CD14-positive monocyte (primary cell): ENCODE measurements around the gene VAT1L. TPM values are rescaled to one million over a fixed set of nuclear protein-coding genes. Genes with fewer than 3 reads are reported as not detected.

ENCODE experiments used
- DNase-seq, 3 donors: peaks; one replicate each; pipeline ENCODE4 v3.0.0-alpha.2; 2011 to 2022
- H2AFZ ChIP-seq: 2 replicates; pipeline ENCODE4 v1.6.0; 2012; ENCODE audit warnings: mild to moderate bottlenecking, low read depth, low read length, inconsistent platforms; ENCODE audit not compliant: insufficient read depth, poor library complexity, severe bottlenecking
- H3K27ac ChIP-seq, 2 donors: 1 replicate in 1 of 2; 2 replicates in 1 of 2; pipeline ENCODE4 v1.5.1; 2012 to 2013; ENCODE audit warnings: low read length in 2 of 2, control low read depth in 1 of 2, inconsistent platforms in 1 of 2, low read depth in 1 of 2, mild to moderate bottlenecking in 1 of 2
- H3K27me3 ChIP-seq, 2 donors: one replicate each; pipeline versions ENCODE4 v1.6.0 to v1.6.1; 2011 to 2013; ENCODE audit warnings: low read length in 2 of 2; ENCODE audit not compliant: control insufficient read depth in 2 of 2, insufficient read depth in 2 of 2
- H3K36me3 ChIP-seq, 2 donors: replicated peaks in 1 of 2; 1 replicate in 1 of 2; 2 replicates in 1 of 2; pipeline versions ENCODE4 v1.5.1 to v1.6.1; 2012 to 2013; ENCODE audit warnings: low read length in 2 of 2, control low read depth in 1 of 2, inconsistent platforms in 1 of 2, mild to moderate bottlenecking in 1 of 2; ENCODE audit not compliant: insufficient read depth in 2 of 2, control insufficient read depth in 1 of 2
- H3K4me1 ChIP-seq, 2 donors: 1 replicate in 1 of 2; 2 replicates in 1 of 2; pipeline versions ENCODE4 v1.5.1 to v1.6.1; 2012 to 2013; ENCODE audit warnings: low read length in 2 of 2, control low read depth in 1 of 2, inconsistent platforms in 1 of 2, mild to moderate bottlenecking in 1 of 2, moderate library complexity in 1 of 2; ENCODE audit not compliant: insufficient read depth in 2 of 2, control insufficient read depth in 1 of 2
- H3K4me2 ChIP-seq: replicated peaks from 2 replicates; pipeline ENCODE3; 2012; ENCODE audit warnings: low read length, moderate library complexity, mild to moderate bottlenecking; ENCODE audit not compliant: poor library complexity, severe bottlenecking; ENCODE audit errors: extremely low read depth
- H3K4me3 ChIP-seq, 3 experiments: fragments of 200-600 bp in 1 of 3; sonication (generic) in 1 of 3; replicated peaks in 1 of 3; 1 replicate in 2 of 3; 2 replicates in 1 of 3; pipeline ENCODE4 v1.5.1; 2011 to 2013; ENCODE audit warnings: low read length in 3 of 3, mild to moderate bottlenecking in 3 of 3, control low read depth in 2 of 3, low read depth in 2 of 3, inconsistent platforms in 1 of 3, moderate library complexity in 1 of 3
- H3K79me2 ChIP-seq: 2 replicates; pipeline ENCODE4 v1.6.0; 2012; ENCODE audit warnings: mild to moderate bottlenecking, control low read depth, inconsistent platforms, low read length, moderate library complexity; ENCODE audit not compliant: insufficient read depth
- H3K9ac ChIP-seq: 2 replicates; pipeline ENCODE4 v1.6.0; 2017; ENCODE audit warnings: low read length, mild to moderate bottlenecking; ENCODE audit not compliant: insufficient read depth, poor library complexity, severe bottlenecking
- H3K9me3 ChIP-seq, 2 donors: replicated peaks in 1 of 2; 1 replicate in 1 of 2; 2 replicates in 1 of 2; pipeline versions ENCODE4 v1.5.1 to v1.6.1; 2012 to 2013; ENCODE audit warnings: low read length in 2 of 2, control low read depth in 1 of 2; ENCODE audit not compliant: control insufficient read depth in 1 of 2, insufficient read depth in 1 of 2
- H4K20me1 ChIP-seq: 2 replicates; pipeline ENCODE4 v1.6.0; 2012; ENCODE audit warnings: mild to moderate bottlenecking, low read length, control low read depth, moderate library complexity; ENCODE audit not compliant: insufficient read depth
- H3K27ac Mint-ChIP-seq, 7 donors: one replicate each; pipeline ENCODE4 v1.8.0; 2020; ENCODE audit warnings: mild to moderate bottlenecking in 7 of 7, mixed read lengths in 7 of 7, moderate library complexity in 6 of 7, inconsistent platforms in 2 of 7
- H3K27me3 Mint-ChIP-seq, 3 donors: one replicate each; pipeline ENCODE4 v1.8.0; 2021 to 2022; ENCODE audit warnings: low read depth in 3 of 3, mild to moderate bottlenecking in 3 of 3, mixed read lengths in 3 of 3, moderate library complexity in 3 of 3, inconsistent platforms in 1 of 3
- H3K36me3 Mint-ChIP-seq, 2 donors: one replicate each; pipeline ENCODE4 v1.8.0; 2020; ENCODE audit warnings: mixed read lengths in 2 of 2, inconsistent platforms in 1 of 2, mild to moderate bottlenecking in 1 of 2
- H3K4me1 Mint-ChIP-seq: one replicate; pipeline ENCODE4 v1.8.0; 2020; ENCODE audit warnings: mild to moderate bottlenecking, mixed read lengths
- H3K4me3 Mint-ChIP-seq, 2 donors: one replicate each; pipeline ENCODE4 v1.8.0; 2020; ENCODE audit warnings: mild to moderate bottlenecking in 2 of 2, mixed read lengths in 2 of 2, moderate library complexity in 1 of 2
- H3K9me3 Mint-ChIP-seq, 7 donors: one replicate each; pipeline ENCODE4 v1.8.0; 2020 to 2022; ENCODE audit warnings: mixed read lengths in 7 of 7, mild to moderate bottlenecking in 6 of 7, moderate library complexity in 6 of 7, inconsistent platforms in 2 of 7
- CTCF ChIP-seq: fragments of 200-600 bp; IDR thresholded peaks from one replicate; pipeline ENCODE4 v1.8.0; 2022; ENCODE audit warnings: antibody characterized with exemption, mild to moderate bottlenecking
- WGBS: methylation state at CpG from one replicate; pipeline ENCODE4 v1.1.5; 2013; ENCODE audit warnings: missing lambda C conversion rate; ENCODE audit not compliant: insufficient coverage; 5-methylcytosine and 5-hydroxymethylcytosine counted together
- intact Hi-C, 2 donors: fragments of 100-400 bp; cut with micrococcal nuclease; formaldehyde crosslinking; loops; one replicate each; pipeline versions ENCODE4 v1.15.0 to v1.15.1; 2023
- polyA plus RNA-seq, 3 donors: library from polyadenylated mRNA; depleted of rRNA in 1 of 3; unstranded in 2 of 3; stranded (reverse) in 1 of 3; fragments of 300-500 nt in 2 of 3; fragments of >200 nt in 1 of 3; fragmentation: Illumina TruSeq in 2 of 3; gene quantifications; 1 replicate in 2 of 3; 2 replicates in 1 of 3; pipeline ENCODE4 v1.2.3, GENCODE V29; 2012 to 2021

VAT1L gene
- polyA plus RNA-seq, 3 donors: not detected

- Histone ChIP-seq H3K9ac (no peak overlapping the region), H4K20me1 (no peaks in the 10 kb centered on the region), H3K27me3 (no peaks in the 10 kb centered on the region), H3K4me2 (no peak overlapping the region), H3K79me2 (no peaks in the 10 kb centered on the region), H3K4me3 (no peak overlapping the region), H3K4me1 (no peaks in the 10 kb centered on the region), H3K27ac (no peak overlapping the region), H3K36me3 (no peaks in the 10 kb centered on the region), H2AFZ (no peak overlapping the region), H3K9me3 (no peaks in the 10 kb centered on the region)
- Mint-ChIP-seq H3K4me3 (no peak overlapping the region), H3K27ac (no peak overlapping the region), H3K36me3 (no peaks in the 10 kb centered on the region), H3K27me3 (peaks cover 2 to 6% (median 5%) of the 10 kb centered on the region in 3 donors), H3K9me3 (no peaks in the 10 kb centered on the region), H3K4me1 (no peaks in the 10 kb centered on the region)
- WGBS: 85% methylated on average over 5 of the region's 7 CpGs
- no peak for TF ChIP-seq CTCF
- intact Hi-C loops: no loop called here
- no peak for DNase-seq
These were observed 36.8 kb downstream of the VAT1L start for GRCh38 chr16:77825196-77825595.

GRCh38 chr16:77827032-77827431 lies 38.7 kb downstream of the VAT1L start:
- no CpG with 5 or more reads among the region's 3 CpGs for WGBS
- Mint-ChIP-seq H3K27ac (no peak overlapping the region), H3K4me1 (no peaks in the 10 kb centered on the region), H3K9me3 (peaks cover 0 to 2% (median 0%) of the 10 kb centered on the region in 7 donors), H3K36me3 (no peaks in the 10 kb centered on the region), H3K27me3 (peaks cover 0 to 11% (median 6%) of the 10 kb centered on the region in 3 donors), H3K4me3 (no peak overlapping the region)
- H3K4me3 ChIP-seq: no peak overlapping the region
- H3K9me3 ChIP-seq: no peaks in the 10 kb centered on the region
- no peak overlapping the region for H3K4me2 ChIP-seq
- H3K79me2 ChIP-seq: no peaks in the 10 kb centered on the region
- H3K4me1 ChIP-seq: no peaks in the 10 kb centered on the region
- no peaks in the 10 kb centered on the region for H3K27me3 ChIP-seq
- H4K20me1 ChIP-seq: no peaks in the 10 kb centered on the region
- H3K27ac ChIP-seq: no peak overlapping the region
- no peak for TF ChIP-seq CTCF
- intact Hi-C loops: no loop called here
- no peak overlapping the region for H3K9ac ChIP-seq
- H2AFZ ChIP-seq: no peak overlapping the region
- no peaks in the 10 kb centered on the region for H3K36me3 ChIP-seq
- DNase-seq: no peak
